ENCODE results near the gene CD200.
A peak's percentile ranks its signal among the peaks of the same experiment; 100 is the strongest.
"Not testable (repeated sequence)": the region's sequence is repeated elsewhere in the genome, so short reads cannot be mapped to it uniquely, and the experiment has no call there.

CD200 gene

GRCh38 chr3:112378347-112378746 lies 45.4 kb downstream of the CD200 start:
- not testable (repeated sequence) for H3K4me3 ChIP-seq (replicated peaks; ENCODE audit: insufficient read depth, low read length); H3K27me3 ChIP-seq (ENCODE audit: insufficient read depth, poor library complexity, severe bottlenecking)
- peak in 1 of 2 experiments; percentile 10 for DNase-seq (ENCODE audit: low read depth in 1 of 2, low spot score in 1 of 2)
- peak overlapping the region; percentile 87 for H3K27ac ChIP-seq (replicated peaks)

- peak; percentile 69 to 95 for DNase-seq (ENCODE audit: low read depth in 1 of 2, low spot score in 1 of 2)
- TF ChIP-seq GABPA (IDR thresholded peaks at IDR 0.05; ENCODE audit: low read depth) (no peak), POLR2AphosphoS5 (IDR thresholded peaks at IDR 0.05; ENCODE audit: low read depth) (peak; percentile 31; the same call in 1 of the 2 replicates)
- Histone ChIP-seq H3K4me3 (replicated peaks; ENCODE audit: insufficient read depth, low read length) (no peak overlapping the region), H3K27me3 (ENCODE audit: insufficient read depth, poor library complexity, severe bottlenecking) (no peaks in the 10 kb centered on the region), H3K27ac (replicated peaks) (peak overlapping the region; percentile 87)
Observed at GRCh38 chr3:112379020-112379690, 46.2 kb downstream of the CD200 start.

GRCh38 chr3:112381673-112382542 lies 49.0 kb downstream of the CD200 start:
- peak overlapping the region; percentile 42 for H3K27ac ChIP-seq (replicated peaks)
- TF ChIP-seq POLR2AphosphoS5 (IDR thresholded peaks at IDR 0.05; ENCODE audit: low read depth), result no peak
- DNase-seq (ENCODE audit: low read depth in 1 of 2, low spot score in 1 of 2), result no peak
- no peaks in the 10 kb centered on the region for H3K27me3 ChIP-seq (ENCODE audit: insufficient read depth, poor library complexity, severe bottlenecking)
- H3K4me3 ChIP-seq (replicated peaks; ENCODE audit: insufficient read depth, low read length), result no peak overlapping the region

- TF ChIP-seq GABPA (IDR thresholded peaks at IDR 0.05; ENCODE audit: low read depth) (no peak), SPI1 (IDR thresholded peaks at IDR 0.05; ENCODE audit: borderline replicate concordance, low read depth) (no peak), CTCF (IDR thresholded peaks at IDR 0.05; ENCODE audit: insufficient read depth, low read length) (no peak), POLR2AphosphoS5 (IDR thresholded peaks at IDR 0.05; ENCODE audit: low read depth) (no peak), REST (IDR thresholded peaks at IDR 0.05; ENCODE audit: insufficient replicate concordance, low read depth) (no peak)
- peak overlapping the region; percentile 42 for H3K27ac ChIP-seq (replicated peaks)
- peak in 1 of 2 experiments; percentile 37 for DNase-seq (ENCODE audit: low read depth in 1 of 2, low spot score in 1 of 2)
- H3K4me3 ChIP-seq (replicated peaks; ENCODE audit: insufficient read depth, low read length), result no peak overlapping the region
- H3K27me3 ChIP-seq (ENCODE audit: insufficient read depth, poor library complexity, severe bottlenecking), result no peaks in the 10 kb centered on the region
Observed at GRCh38 chr3:112382543-112383160, 49.7 kb downstream of the CD200 start.

- no peaks in the 10 kb centered on the region for H3K27me3 ChIP-seq (ENCODE audit: insufficient read depth, poor library complexity, severe bottlenecking)
- H3K4me3 ChIP-seq (replicated peaks; ENCODE audit: insufficient read depth, low read length), result no peak overlapping the region
- TF ChIP-seq POLR2AphosphoS5 (IDR thresholded peaks at IDR 0.05; ENCODE audit: low read depth) (no peak), REST (IDR thresholded peaks at IDR 0.05; ENCODE audit: insufficient replicate concordance, low read depth) (no peak), CTCF (IDR thresholded peaks at IDR 0.05; ENCODE audit: insufficient read depth, low read length) (no peak), SPI1 (IDR thresholded peaks at IDR 0.05; ENCODE audit: borderline replicate concordance, low read depth) (no peak), GABPA (IDR thresholded peaks at IDR 0.05; ENCODE audit: low read depth) (no peak)
- no peak overlapping the region for H3K27ac ChIP-seq (replicated peaks)
- DNase-seq (ENCODE audit: low read depth in 1 of 2, low spot score in 1 of 2), result no peak
Observed at GRCh38 chr3:112384769-112385168, 51.8 kb downstream of the CD200 start.

Data from HL-60 (cell line).